Measurements from ENCODE around the gene AIF1L. TPM values are rescaled to one million over a fixed set of nuclear protein-coding genes. Genes with fewer than 3 reads are reported as not detected.

Gene AIF1L
- total and polyA plus RNA-seq, 2 of the 4 experiments (the other 2 are of a cell fraction), result 0.18 to 0.19 TPM

DNA sequence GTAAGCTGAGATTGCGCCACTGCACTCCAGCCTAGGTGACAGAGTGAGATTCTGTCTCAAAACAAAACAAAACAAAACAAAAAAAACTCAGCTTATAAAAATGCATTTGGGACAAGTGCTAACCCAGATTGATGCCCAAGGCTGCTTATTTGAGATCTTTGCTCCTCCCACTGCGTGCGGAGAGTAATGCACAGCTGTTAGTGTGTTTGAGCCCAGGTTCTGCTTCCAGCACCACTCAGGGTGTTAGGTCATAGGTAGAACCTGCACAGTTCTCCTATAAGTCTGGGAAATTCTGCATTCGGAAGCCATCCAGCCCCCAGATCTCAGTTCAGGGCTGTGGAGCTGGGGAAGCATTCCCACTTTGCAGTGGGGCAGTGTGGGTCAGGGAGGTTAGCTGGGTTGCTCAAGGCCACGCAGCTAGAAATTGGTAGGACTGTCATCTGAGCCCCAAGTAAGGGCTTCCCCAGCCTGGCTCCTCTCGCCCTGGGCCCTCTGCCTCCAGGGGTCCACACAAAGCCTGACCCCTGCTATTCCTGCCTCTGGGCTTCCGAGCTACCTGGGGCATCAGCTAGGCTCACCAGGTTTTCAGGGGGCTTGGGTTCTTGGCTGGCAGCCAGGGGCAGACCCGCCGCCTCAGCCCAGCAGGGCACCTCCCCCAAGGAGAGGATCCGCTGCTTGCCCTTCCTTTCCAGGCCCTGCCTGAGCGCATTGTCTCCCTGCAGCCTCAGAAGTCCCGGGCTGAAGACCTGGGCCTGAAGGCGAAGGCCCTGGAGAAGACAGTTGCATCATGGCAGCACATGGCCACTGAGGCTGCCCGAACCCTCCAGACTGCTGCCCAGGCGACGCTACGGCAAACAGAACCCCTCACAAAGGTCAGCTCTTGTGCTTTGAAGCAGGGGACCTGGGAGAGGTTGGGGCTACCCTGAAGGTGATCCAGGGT lies 17.6 kb upstream of the AIF1L start:
- H3K4me2 ChIP-seq (ENCODE audit: low read depth, low read length), result no peak overlapping the region
- no peaks in the 10 kb centered on the region for H3K4me1 ChIP-seq (ENCODE audit: control insufficient read depth, insufficient read depth, low read length)
- WGBS, 2 experiments (ENCODE audit: extremely low coverage in 2 of 2, insufficient read length in 1 of 2), result 78% methylated on average over 8 of the region's 17 CpGs; no CpG with 5 or more reads in 1 of the 2 experiments
- H3K9me1 ChIP-seq (ENCODE audit: insufficient read depth, low read length), result no peaks in the 10 kb centered on the region
- no peak overlapping the region for H4K91ac ChIP-seq (ENCODE audit: insufficient read depth, low read depth, low read length)
- no peak overlapping the region for H2AFZ ChIP-seq (replicated peaks; ENCODE audit: low read length, poor library complexity)
- intact Hi-C loops (cut with micrococcal nuclease) (no loop called here), dilution Hi-C loops (cut with HindIII; ENCODE audit: low sequenced_read_pairs, unreplicated experiment) (no loop called here), in situ Hi-C loops (cut with MboI; ENCODE audit: low sequenced_read_pairs) (no loop called here)
- H3K9me3 ChIP-seq (ENCODE audit: control insufficient read depth, insufficient read depth, low read length), result no peaks in the 10 kb centered on the region
- H3K27me3 ChIP-seq (ENCODE audit: control insufficient read depth, insufficient read depth, low read length), result peaks cover 55% of the 10 kb centered on the region
- H3K14ac ChIP-seq (replicated peaks; ENCODE audit: low read depth, low read length), result no peak overlapping the region
- BruUV-seq (replicated peaks), result no TSS peak
- H3K27ac ChIP-seq (ENCODE audit: insufficient read depth, low read length), result no peak overlapping the region
- no peak overlapping the region for H3K56ac ChIP-seq (ENCODE audit: extremely low read depth, insufficient read depth, low read length)
- no peak overlapping the region for H3K18ac ChIP-seq (ENCODE audit: low read depth, low read length)
- no peaks in the 10 kb centered on the region for H4K20me1 ChIP-seq (ENCODE audit: insufficient read depth, low read length)
- no peak overlapping the region for H4K8ac ChIP-seq (ENCODE audit: low read depth in 2 of 2, low read length in 2 of 2)
- H2BK120ac ChIP-seq (ENCODE audit: low read depth, low read length), result no peak overlapping the region
- TF ChIP-seq MAZ (IDR thresholded peaks at IDR 0.05; ENCODE audit: borderline replicate concordance, low read depth, low read length), result no peak
- no peaks in the 10 kb centered on the region for H3K36me3 ChIP-seq (ENCODE audit: control insufficient read depth, insufficient read depth, low read length)
- no peaks in the 10 kb centered on the region for H3K79me1 ChIP-seq (ENCODE audit: low read depth in 1 of 2, low read length in 2 of 2)
- H3K4ac ChIP-seq (ENCODE audit: low read depth, low read length), result no peak overlapping the region
- no peak overlapping the region for H2AK5ac ChIP-seq (ENCODE audit: low read depth, low read length)
- H4K5ac ChIP-seq (ENCODE audit: low read depth, low read length), result no peak overlapping the region
- no peak overlapping the region for H3K9ac ChIP-seq (ENCODE audit: low read depth, low read length)
- ATAC-seq (ENCODE audit: low read depth) (no peak), DNase-seq (no peak)
- no peak overlapping the region for H2BK5ac ChIP-seq (ENCODE audit: low read depth, low read length, poor library complexity, severe bottlenecking)
- no peak overlapping the region for H2AK9ac ChIP-seq (replicated peaks; ENCODE audit: low read depth, low read length, poor library complexity)
- CTCF ChIA-PET, result no interaction called here
- POLR2A ChIA-PET (ENCODE audit: unreplicated experiment), result no interaction called here
- H2BK20ac ChIP-seq (ENCODE audit: low read depth, low read length), result no peak overlapping the region
- no peak overlapping the region for H2BK15ac ChIP-seq (ENCODE audit: low read depth, low read length)
- no peak overlapping the region for H3K23ac ChIP-seq (ENCODE audit: low read depth, low read length)
- no peak overlapping the region for H3K4me3 ChIP-seq (ENCODE audit: insufficient read depth, low read depth, low read length)

Data from IMR-90 (cell line).